AG20443 (cell line): Measurements from ENCODE around the gene TPO.
"Not testable (repeated sequence)": the region's sequence is repeated elsewhere in the genome, so short reads cannot be mapped to it uniquely, and the experiment has no call there.

Experiments used
- DNase-seq: peaks from one replicate; pipeline ENCODE4 v3.0.0; 2012; ENCODE audit warnings: low spot score, mixed read lengths

TPO gene

DNA sequence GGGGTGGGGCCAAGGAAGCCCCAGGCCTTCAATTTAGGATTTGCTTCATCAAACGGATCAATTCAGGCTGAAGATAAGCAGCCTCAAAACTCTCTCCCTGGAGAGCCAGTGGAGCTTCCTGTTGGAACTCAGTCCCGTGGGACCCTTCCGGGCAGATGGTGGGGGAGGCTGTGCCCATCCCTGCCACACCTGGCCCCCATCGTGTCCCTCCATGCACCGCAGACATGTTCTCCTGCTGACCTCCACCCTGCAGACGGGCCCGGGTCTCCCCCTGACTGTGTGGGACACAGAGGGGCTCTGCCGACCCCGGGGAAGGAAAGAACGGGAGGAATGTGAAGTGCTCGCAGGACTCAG is 144.2 kb downstream of the TPO start:
- no peak for DNase-seq

DNA sequence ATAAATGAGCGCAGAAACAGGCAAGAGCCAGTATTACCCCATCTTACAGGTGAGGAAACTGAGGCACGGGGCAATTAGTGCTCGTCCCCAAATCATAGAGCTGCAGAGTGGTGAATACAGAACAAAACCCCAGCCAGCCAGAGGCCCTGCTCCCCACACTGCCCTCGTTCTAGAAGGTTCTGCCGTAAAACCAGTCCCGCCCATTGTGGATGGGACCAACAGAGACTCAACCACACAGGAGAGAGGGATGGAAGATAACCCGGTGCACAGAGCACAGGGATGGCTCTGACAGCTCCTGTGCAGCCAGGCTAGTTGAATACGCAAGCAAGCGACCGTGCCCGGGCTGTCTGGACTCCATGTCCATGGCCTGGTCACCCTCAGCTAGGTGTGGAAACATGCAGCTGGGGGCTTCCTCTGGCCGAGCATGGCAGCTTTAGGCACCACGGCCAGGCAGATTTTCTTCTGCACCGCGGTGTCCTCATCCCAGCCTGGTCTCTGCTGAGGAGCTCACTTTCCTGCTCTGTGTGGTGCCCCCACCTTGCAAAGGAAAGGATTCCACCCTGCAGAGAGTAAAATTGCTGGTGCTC is 146.4 kb downstream of the TPO start:
- no peak for DNase-seq

DNA sequence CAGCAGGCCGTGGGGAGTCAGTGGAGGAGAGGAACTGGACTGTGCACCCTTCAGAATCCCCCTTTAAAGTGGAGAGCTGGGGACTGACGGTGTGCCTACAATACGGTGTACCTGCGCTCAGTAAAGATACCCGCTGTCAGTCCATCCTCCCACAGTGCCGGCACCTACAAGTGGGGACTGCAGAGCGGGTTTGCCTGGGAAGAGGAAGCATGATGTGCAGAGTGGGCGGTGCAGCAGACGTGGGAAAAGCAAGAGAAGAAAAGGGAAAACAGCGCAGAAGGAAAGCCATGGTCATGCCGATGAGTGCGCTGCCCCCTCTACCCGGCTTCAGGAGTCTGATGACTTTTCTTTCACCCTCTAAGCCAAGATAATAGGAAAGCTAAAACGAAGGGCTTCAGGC is 148.0 kb downstream of the TPO start:
- no peak for DNase-seq

DNA sequence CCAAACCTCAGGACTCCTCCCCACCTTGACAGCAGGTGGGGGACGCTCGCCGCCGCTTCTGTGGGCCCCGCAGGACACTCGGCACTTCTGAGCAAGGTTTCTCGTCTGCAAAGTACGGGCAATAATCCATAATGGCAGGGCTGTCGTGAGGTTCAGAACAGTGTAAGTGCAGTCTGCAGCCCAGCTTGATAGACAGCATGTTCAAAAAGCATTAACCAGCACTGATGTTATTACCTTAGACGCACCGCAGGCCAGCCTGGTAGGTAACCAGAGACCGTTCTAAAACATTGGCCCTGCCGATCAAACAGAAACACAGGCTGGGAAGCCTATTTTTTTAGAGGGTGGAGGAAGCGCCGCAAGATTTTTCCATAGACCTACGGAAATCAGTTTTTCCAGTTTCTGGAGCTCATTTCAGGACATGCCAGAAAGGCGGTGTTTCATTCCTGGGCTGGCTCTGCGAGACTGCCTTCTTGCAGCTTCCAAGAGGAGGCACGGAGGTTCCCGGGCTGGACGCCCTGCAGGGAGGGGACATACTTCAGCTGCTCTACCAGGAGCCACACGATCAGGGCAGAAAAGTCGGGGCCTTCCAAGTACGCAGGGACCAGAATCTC is 148.7 kb downstream of the TPO start:
- peak; percentile 78 for DNase-seq

DNA sequence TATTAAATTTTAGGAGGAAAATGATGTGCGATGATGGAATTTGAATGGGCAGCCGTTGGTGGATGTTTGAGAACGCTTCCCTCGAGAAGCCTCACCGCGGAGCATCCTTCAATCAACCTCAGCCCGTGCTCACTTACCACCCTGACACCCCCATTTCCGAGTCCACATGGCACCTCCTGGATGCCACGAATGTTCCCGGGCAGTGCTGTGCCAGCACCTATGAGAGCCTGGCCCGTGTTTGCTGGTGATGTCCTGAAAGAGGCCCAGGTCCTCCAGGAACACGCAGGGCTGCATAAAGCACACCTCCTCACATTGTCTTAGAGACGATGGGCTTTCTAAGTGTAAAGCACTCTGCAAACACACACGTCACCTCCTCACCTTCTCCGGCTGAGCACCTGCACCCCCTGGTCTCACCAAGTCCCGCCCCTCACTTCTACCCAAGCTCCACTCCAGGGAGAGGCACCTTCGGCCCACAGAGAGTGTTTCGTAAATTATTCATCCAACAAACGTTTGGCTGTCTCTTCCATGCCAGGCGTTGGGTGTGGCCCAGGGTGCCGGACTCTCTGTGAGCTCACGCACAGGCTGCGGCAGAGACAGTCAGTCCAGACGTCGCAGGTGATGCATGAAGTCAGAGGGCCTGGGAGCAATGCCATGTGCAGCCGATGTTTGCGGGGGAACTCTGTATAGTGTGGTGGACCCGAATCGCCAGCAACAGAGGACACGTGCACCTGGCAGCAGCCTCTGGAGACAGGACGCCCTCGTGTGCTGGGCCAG is 150.0 kb downstream of the TPO start:
- DNase-seq: no peak

DNA sequence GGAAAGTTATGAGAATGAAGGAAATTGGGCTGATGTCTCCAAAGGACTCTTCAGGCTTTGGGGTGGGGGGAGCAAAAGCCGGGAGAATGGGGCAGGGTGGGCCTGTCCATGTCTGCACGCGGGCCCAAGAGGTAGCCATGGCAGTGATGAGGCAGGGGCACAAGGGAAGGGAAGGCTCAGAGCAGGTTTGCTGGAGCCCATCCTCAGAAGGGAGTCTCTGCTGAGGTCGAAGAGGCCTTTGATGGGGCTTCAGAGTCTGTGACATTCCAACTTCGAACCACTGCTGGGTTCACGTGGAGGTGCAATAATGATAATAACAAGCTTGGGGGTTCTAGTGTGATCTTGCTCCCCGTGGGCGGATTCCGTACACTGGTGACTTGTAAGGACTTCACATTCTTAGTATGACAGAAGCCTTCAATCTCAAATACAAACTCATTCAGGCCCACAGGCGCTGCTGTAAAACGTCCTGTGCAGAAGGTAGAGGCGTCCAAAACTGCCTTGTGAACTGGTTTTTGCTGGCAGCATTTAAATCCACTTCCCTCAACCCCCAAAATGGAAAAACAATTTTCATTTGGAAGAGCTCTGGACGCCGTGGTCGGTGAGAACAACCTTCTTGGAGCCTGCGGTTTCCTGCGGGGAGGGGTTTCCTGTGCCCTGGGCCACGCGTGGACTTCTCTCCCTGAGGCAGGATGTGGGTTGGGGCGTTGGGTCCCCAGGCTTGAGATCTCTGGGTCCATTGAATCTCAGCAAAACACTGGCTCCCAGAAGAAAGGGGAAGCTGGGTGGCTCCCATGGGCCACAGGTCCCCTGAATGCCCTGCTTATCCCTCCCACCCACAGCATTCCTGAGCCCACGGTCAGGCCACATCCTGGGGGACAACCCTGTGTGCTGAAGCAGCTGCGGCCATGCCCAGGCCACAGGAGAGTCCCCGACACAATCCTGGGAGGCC is 151.0 kb downstream of the TPO start:
- no peak for DNase-seq

DNA sequence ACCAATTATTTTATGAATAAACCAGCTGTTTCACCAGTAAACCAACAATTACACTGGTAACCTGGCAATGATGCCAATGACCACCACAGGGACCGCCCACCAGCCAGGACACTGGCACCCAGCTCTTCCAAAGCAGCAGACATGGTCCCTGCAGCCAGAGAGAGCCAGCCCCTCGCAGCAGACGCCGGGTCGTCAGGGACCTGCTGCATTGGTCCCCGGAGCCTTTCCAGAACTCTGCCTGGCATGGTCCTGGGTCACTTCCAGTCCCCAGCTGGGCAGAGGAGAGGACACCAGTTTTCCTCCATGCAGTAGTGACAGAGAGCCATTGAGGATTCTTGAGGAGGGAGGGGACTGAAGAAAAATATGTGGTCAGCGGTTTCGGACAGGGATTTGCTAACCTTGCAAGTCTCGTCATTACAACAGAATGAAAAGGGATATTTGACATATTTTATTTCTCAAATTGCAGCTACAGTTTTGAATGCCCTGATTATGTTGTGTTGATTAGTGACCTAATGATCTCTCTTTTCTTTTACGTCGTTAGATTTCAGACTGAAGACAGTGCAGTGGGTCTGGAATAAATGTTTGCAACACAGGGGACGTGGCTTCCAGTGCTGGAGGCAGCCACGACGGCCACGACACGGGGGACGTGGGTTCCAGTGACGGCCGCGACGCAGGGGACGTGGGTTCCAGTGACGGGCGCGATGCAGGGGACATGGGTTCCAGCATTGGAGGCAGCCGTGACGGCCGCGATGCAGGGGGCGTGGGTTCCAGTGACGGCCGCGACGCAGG is 154.5 kb downstream of the TPO start:
- no peak for DNase-seq

DNA sequence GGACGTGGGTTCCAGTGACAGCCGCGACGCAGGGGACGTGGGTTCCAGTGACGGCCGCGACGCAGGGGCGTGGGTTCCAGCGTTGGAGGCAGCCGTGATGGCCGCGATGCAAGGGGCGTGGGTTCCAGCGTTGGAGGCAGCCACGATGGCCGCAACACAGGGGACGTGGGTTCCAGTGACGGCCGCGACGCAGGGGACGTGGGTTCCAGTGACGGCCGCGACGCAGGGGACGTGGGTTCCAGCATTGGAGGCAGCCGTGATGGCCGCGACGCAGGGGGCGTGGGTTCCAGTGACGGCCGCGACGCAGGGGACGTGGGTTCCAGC is 155.0 kb downstream of the TPO start:
- not testable (repeated sequence) for DNase-seq

DNA sequence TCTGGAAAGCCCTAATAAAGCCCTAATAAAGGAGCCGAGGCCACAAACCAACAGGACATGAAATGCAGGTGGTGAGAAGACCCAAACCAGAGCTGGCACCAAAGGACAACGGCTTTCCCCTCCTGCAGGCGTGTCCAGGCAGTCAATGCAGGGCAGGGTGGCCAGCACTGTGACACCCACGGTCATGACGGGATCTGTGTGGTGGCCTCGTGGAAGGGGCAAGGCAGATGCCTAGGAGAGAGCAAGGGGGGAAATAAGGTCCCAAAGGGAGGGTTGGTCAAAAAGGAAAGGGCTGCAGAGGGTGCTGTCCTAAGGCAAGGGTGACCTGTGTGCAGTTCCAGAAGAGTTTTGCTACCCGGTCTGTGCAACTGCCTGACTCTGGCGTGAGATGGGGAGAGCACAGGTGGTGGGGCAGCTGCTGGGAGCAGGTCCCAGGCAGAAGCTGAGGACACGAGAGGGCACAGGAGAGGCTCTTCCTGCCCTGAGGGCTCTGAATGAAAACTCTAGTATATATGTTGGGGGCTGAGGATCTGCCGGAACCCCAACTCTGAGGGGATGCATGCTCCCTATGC is 156.7 kb downstream of the TPO start:
- DNase-seq: no peak

DNA sequence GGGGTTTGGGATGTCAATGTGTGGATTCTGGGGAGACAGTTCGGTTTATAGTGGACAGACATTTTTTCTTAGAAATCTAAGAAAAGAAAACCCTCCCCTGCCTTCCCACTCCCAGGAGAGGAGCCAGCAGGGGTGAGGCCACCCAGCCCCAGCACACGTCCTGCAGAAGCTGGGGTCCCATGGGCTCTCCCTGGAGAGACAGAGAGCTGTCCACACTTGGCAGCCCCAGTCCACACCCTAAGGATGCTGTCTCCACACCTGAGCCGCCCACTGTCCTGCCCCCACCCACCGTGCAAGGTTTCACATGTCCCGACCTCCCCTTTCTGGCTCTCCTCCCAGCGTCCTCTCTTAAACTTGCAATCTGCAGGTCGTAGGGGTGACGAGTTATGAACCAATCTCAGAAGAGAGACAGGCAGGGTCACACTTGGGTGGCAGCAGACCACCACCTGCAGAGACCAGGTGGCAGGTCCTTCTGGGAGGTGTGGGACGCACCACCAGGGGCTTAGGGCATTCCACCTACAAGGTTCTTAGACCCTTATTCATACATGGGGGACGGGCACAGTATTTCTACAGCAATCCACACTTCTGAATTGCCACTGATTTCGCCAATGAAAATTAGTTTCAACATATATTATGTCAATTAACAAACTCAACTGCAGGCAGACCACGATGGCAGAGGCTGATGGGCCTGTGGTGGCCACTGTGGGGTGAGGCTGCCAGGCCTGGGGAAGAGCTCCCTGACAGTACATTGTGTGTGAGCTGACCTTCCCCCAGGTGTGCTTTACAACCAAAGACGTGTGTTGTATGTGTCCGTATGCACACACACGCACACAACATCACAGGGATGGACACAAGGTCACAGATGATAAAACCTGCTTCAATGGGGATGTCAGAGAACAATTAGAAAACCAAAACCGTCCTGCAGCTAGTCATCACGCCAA is 158.5 kb downstream of the TPO start:
- DNase-seq: no peak

DNA sequence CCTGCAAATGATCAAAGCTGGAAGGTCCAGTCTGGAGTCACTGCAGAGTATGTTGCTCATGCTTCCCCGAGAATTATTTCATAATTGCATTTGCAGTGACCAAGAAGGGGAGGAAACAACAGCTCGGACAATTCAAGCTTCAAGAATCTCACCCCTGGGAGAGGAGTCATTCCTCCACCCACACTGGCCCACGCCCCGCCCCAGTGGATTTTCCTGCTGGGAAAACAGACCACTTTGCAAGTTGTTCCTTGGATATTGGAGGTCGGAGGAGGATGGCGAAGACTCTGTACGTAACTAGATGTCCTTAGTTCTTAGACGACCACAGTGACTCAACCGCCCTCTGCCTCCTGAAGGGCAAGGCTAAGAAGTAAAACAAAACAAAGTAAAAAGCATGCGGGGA is 159.4 kb downstream of the TPO start:
- peak; percentile 91 for DNase-seq

DNA sequence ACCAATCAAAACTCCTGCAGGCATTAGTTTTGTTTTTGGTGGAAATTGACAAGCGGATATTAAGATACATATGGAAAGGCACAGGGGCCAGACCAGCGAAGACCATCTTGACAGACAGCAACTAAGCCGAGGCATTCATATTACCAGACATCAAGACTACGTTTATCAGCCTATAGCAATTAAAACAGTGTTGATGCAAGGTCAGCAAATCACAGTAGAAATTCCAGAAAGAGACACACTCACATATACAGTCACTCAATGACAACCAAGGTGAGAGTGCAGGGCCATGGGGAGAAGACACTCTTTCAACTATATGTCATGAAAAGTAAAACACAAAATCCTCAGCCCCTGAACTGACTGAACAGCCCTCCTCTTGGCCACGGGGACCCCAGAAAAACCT is 164.6 kb downstream of the TPO start:
- no peak for DNase-seq

DNA sequence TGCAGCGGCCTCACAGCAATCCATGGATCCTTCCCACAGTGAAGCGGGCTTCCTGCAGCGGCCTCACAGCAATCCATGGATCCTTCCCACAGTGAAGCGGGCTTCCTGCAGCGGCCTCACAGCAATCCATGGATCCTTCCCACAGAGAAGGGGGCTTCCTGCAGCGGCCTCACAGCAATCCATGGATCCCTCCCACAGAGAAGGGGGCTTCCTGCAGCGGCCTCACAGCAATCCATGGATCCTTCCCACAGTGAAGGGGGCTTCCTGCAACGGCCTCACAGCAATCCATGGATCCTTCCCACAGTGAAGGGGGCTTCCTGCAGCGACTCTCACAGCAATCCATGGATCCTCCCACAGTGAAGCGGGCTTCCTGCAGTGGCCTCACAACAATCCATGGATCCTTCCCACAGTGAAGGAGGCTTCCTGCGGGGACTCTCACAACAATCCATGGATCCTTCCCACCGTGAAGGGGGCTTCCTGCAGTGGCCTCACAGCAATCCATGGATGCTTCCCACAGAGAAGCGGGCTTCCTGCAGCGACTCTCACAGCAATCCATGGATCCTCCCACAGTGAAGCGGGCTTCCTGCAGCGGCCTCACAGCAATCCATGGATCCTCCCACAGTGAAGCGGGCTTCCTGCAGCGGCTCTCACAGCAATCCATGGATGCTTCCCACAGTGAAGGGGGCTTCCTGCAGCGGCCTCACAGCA is 168.1 kb downstream of the TPO start:
- DNase-seq: not testable (repeated sequence)

DNA sequence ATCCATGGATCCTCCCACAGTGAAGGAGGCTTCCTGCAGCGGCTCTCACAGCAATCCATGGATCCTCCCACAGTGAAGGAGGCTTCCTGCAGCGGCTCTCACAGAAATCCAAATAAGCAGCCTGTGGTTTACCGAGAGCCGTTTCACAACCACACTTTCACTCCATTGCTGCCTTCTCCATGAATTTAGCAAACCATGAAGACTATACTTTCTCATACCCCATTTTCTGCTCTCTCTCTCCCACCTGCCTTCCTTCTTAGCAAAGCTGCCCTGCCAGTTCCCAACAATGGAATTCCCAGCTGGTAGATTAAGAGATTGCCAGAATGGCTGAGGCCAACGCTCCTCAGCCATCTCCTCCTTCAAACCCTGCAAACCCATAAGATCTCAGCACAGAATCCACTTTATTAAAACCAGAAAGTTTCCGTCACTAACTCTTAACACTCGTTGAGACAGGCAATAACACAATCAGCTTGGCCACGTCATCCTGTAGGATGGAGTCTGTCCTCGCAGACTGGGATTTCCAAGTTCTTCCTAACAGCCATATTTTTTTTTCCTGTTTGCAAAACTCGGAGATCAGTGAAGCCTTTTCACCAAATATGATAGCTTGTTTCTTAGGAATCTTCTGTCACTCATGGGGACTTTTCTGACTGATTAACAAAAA is 168.8 kb downstream of the TPO start:
- DNase-seq: no peak

DNA sequence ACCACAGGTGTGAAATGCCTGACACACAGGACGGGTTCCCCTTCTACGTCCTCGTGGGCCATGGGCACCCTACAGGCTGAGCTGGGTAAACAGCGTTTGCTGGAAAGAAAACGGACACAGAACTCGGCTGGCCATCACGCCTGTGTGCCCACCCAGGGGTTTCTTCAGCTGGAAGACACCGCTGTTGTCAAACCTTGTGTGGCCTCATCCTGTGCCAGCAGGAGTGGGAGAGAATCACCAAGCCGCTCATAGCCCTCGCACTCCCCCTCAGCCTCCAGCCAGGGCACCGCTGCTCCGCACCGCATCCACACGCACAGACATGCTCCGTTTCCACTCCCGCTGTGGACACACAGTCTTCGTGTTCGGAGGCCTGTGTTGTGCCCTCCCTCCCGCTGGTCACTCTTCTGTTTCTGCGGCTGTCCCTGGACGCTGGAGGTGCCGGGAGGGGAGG is 169.7 kb downstream of the TPO start:
- no peak for DNase-seq

DNA sequence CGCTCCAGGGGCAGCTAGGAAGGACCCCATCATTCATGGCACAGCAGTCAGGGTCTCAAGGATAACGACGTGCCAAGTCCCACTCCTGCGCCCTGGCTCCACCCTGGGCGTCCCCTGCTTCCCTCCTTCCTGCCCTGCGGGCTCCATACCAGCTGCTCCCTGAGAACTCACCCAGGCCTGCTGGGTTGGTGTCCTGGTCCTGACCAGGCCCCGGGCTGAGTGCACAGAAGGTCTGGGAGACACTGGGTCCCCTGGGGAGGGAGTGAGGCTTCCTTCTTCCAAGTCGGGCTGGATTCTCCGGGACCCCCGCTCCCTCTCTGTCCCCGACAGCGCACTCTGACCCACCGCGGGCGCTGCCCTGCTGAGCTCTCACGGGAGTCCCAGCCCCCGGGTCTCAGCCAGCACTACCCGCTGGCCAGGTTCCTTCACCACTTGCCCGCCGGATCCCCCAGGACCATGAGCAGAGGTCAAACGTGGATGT is 170.8 kb downstream of the TPO start:
- DNase-seq: no peak

DNA sequence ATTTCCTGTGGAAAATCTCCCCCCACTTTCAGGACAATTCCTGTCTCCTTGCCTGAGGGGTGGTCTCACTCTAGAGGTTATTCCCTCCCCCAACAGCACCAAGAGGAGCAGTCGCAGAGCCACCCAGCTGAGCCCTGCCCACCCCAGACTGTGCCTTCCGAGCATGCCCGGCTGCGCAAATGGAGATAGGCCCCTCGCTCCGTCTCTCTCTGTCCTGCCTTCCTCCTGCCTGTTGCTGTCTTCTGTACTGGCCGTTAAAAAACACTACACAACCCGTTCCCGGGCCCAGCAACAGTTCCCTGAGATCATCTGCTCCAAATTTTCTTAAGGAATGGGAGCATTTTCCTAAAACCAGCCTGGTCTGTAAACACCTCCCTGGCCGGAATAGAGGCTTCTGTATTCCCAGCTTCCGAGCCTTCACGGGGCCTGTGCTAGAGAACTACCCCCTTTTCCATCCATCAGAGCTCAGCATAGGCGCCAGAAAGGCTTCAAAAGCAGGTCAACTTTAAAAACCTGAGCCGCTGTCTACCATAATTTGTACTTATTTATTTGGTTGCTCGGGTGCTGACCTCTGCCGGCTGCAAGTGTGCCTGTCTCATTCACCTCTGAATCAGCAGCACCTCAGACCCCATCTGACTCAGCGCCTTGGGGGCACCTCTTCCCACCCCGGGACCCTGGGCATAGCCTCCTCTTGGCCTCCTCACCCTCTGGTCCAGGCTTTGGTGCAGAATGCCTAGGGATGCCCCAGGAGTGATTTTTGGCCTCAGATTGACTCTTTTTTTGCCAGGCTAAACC is 171.6 kb downstream of the TPO start:
- no peak for DNase-seq

DNA sequence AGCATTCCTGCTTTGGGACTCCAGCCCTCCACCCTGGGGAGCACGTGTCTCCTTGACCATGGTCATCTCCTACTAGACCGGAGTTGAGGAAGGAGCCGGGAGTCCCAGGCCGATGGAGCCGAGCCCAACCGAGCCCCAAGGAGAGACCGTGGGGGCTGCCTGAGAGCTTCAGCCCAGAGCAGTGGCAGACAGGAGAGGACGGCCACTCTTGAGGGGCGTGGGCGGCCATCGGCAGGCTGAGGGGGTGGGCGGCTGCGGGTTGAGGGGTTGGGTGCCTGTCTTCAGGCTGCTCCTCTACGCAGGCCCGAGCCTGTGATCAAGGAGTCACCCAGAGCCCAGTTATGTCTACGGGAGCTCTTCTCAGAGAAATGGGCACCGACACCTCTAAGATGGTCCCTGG is 172.4 kb downstream of the TPO start:
- no peak for DNase-seq
